DND-41 (cell line): ENCODE data around the gene ADCY7.

Source experiments
- ATAC-seq: fragments of 200-7000 bp; cut with Tn5 transposase; 3 replicates; pipeline ENCODE4 v1.9.1; 2021; ENCODE audit warnings: low read depth; ENCODE audit not compliant: insufficient read depth
- DNase-seq: peaks from one replicate; pipeline ENCODE4 v3.0.0-alpha.2; 2020
- H2AFZ ChIP-seq: 2 replicates; pipeline ENCODE4 v1.6.0; 2012; ENCODE audit warnings: low read depth, low read length
- H3K27ac ChIP-seq: 2 replicates; pipeline ENCODE4 v1.5.1; 2012; ENCODE audit warnings: low read length, inconsistent platforms
- H3K27me3 ChIP-seq: fragments of 200-600 bp; sonication (generic); 2 replicates; pipeline ENCODE4 v1.6.0; 2012; ENCODE audit warnings: low read length, mild to moderate bottlenecking, inconsistent platforms; ENCODE audit not compliant: insufficient read depth, poor library complexity
- H3K36me3 ChIP-seq: 2 replicates; pipeline ENCODE4 v1.5.1; 2012; ENCODE audit warnings: low read length, inconsistent platforms; ENCODE audit not compliant: insufficient read depth
- H3K4me1 ChIP-seq: 2 replicates; pipeline ENCODE4 v1.5.1; 2012; ENCODE audit warnings: mild to moderate bottlenecking, low read length; ENCODE audit not compliant: insufficient read depth
- H3K4me2 ChIP-seq: 2 replicates; pipeline ENCODE4 v1.6.0; 2012; ENCODE audit warnings: mild to moderate bottlenecking, moderate library complexity, low read length, inconsistent platforms; ENCODE audit not compliant: insufficient read depth
- H3K4me3 ChIP-seq, 2 experiments: fragments of 200-600 bp in 1 of 2; shearing (Covaris generic) in 1 of 2; 2 replicates each; pipeline ENCODE4 v1.5.1; 2012 to 2016; ENCODE audit warnings: inconsistent platforms in 2 of 2, low read length in 2 of 2, mild to moderate bottlenecking in 2 of 2, low read depth in 1 of 2, moderate library complexity in 1 of 2
- H3K79me2 ChIP-seq: 2 replicates; pipeline ENCODE4 v1.6.0; 2012; ENCODE audit warnings: low read length, inconsistent platforms; ENCODE audit not compliant: insufficient read depth
- H3K9ac ChIP-seq: 2 replicates; pipeline ENCODE4 v1.6.0; 2012; ENCODE audit warnings: low read depth, mild to moderate bottlenecking, inconsistent platforms, low read length, moderate library complexity
- H3K9me3 ChIP-seq: 2 replicates; pipeline ENCODE4 v1.5.1; 2012; ENCODE audit warnings: low read length, moderate library complexity, mild to moderate bottlenecking, inconsistent platforms; ENCODE audit not compliant: insufficient read depth, severe bottlenecking
- H4K20me1 ChIP-seq: 2 replicates; pipeline ENCODE4 v1.6.0; 2012; ENCODE audit warnings: low read length; ENCODE audit not compliant: insufficient read depth
- CTCF ChIP-seq: IDR thresholded peaks from 2 replicates; pipeline ENCODE4 v1.5.1; 2012; ENCODE audit warnings: borderline replicate concordance, low read length, moderate library complexity, mild to moderate bottlenecking; ENCODE audit not compliant: poor library complexity, severe bottlenecking; ENCODE audit errors: extremely low read depth
- EZH2 ChIP-seq: IDR thresholded peaks from 3 replicates; pipeline ENCODE4 v1.6.1; 2012; ENCODE audit warnings: borderline replicate concordance, low read depth, mild to moderate bottlenecking, moderate library complexity, low read length, inconsistent platforms; ENCODE audit not compliant: severe bottlenecking

ADCY7 gene

GRCh38 chr16:50351116-50351515, 84.8 kb downstream of the ADCY7 start:
- H3K4me2 ChIP-seq: no peak overlapping the region
- H3K9ac ChIP-seq: no peak overlapping the region
- peaks cover 20% of the 10 kb centered on the region for H3K79me2 ChIP-seq
- H3K27me3 ChIP-seq: no peaks in the 10 kb centered on the region
- DNase-seq (no peak), ATAC-seq (no peak)
- H3K27ac ChIP-seq: no peak overlapping the region
- H3K36me3 ChIP-seq: peaks cover 66% of the 10 kb centered on the region
- no peak overlapping the region for H2AFZ ChIP-seq
- H3K4me1 ChIP-seq: no peaks in the 10 kb centered on the region
- H3K4me3 ChIP-seq: no peak overlapping the region
- TF ChIP-seq CTCF (no peak), EZH2 (no peak)
- peaks cover 11% of the 10 kb centered on the region; the same call in 1 of the 2 replicates for H4K20me1 ChIP-seq
- H3K9me3 ChIP-seq: no peaks in the 10 kb centered on the region

- no peak for DNase-seq
- H3K36me3 ChIP-seq: peaks cover 72% of the 10 kb centered on the region
Observed at GRCh38 chr16:50351952-50352351, 85.6 kb downstream of the ADCY7 start.

GRCh38 chr16:50354082-50354481, 87.7 kb downstream of the ADCY7 start:
- H3K9ac ChIP-seq: no peak overlapping the region
- peaks cover 87% of the 10 kb centered on the region for H3K36me3 ChIP-seq
- no peak for DNase-seq
- no peak for ATAC-seq
- peaks cover 35% of the 10 kb centered on the region for H4K20me1 ChIP-seq
- H3K27ac ChIP-seq: no peak overlapping the region
- no peak overlapping the region for H2AFZ ChIP-seq
- TF ChIP-seq CTCF (no peak), EZH2 (no peak)
- no peaks in the 10 kb centered on the region for H3K9me3 ChIP-seq
- H3K4me1 ChIP-seq: no peaks in the 10 kb centered on the region
- H3K27me3 ChIP-seq: no peaks in the 10 kb centered on the region
- H3K79me2 ChIP-seq: peaks cover 49% of the 10 kb centered on the region
- no peak overlapping the region for H3K4me3 ChIP-seq
- no peak overlapping the region for H3K4me2 ChIP-seq

More at GRCh38 chr16:50351952-50352351, 85.6 kb downstream of the ADCY7 start:
- H3K4me3 ChIP-seq: no peak overlapping the region
- no peak overlapping the region for H3K9ac ChIP-seq
- H3K9me3 ChIP-seq: no peaks in the 10 kb centered on the region
- peaks cover 27% of the 10 kb centered on the region for H3K79me2 ChIP-seq
- H4K20me1 ChIP-seq: peaks cover 17% of the 10 kb centered on the region; the same call in 1 of the 2 replicates
- TF ChIP-seq CTCF: no peak
- no peak for TF ChIP-seq EZH2
- no peaks in the 10 kb centered on the region for H3K4me1 ChIP-seq
- no peak for ATAC-seq
- H2AFZ ChIP-seq: no peak overlapping the region
- no peaks in the 10 kb centered on the region for H3K27me3 ChIP-seq
- no peak overlapping the region for H3K27ac ChIP-seq
- no peak overlapping the region for H3K4me2 ChIP-seq
